K562 (cell line): ENCODE results near the gene CBX2. TPM values are rescaled to one million over a fixed set of nuclear protein-coding genes. Genes with fewer than 3 reads are reported as not detected.
A peak's percentile ranks its signal among the peaks of the same experiment; 100 is the strongest.

Experiments
- ATF7 ChIP-seq: fragments of 450-650 bp; IDR thresholded peaks from 2 replicates; pipeline ENCODE4 v1.7.1; 2014; ENCODE audit warnings: mild to moderate bottlenecking, moderate library complexity
- BRD4 ChIP-seq: fragments of 200-600 bp; sonication (generic); IDR thresholded peaks from 2 replicates; pipeline ENCODE4 v1.6.1; 2017; ENCODE audit warnings: inconsistent platforms
- BRF2 ChIP-seq: IDR thresholded peaks from 3 replicates; pipeline ENCODE4 v1.6.1; 2011; ENCODE audit warnings: borderline replicate concordance, mild to moderate bottlenecking; ENCODE audit not compliant: insufficient read length, insufficient read depth
- CCNT2 ChIP-seq: IDR thresholded peaks from 2 replicates; pipeline ENCODE4 v1.6.1; 2011; ENCODE audit warnings: borderline replicate concordance, low read depth, mild to moderate bottlenecking, moderate library complexity, mixed read lengths, low read length; ENCODE audit not compliant: insufficient read length; ENCODE audit errors: extremely low read depth
- CGGBP1 ChIP-seq: fragments of 250-450 bp; sonication (Bioruptor Pico); IDR thresholded peaks from 2 replicates; pipeline ENCODE4 v1.9.0; 2021; ENCODE audit warnings: mild to moderate bottlenecking
- FOS ChIP-seq: IDR thresholded peaks from 3 replicates; pipeline ENCODE4 v1.6.1; 2011; ENCODE audit not compliant: insufficient read length; ENCODE audit errors: extremely low read depth
- GMEB1 ChIP-seq: fragments of 250-450 bp; sonication (Bioruptor Pico); IDR thresholded peaks from 2 replicates; pipeline ENCODE4 v1.4.0; 2020; ENCODE audit warnings: mild to moderate bottlenecking
- MTA3 ChIP-seq: fragments of 450-650 bp; formaldehyde crosslinking; IDR thresholded peaks from 2 replicates; pipeline ENCODE4 v1.6.1; 2017; ENCODE audit warnings: mild to moderate bottlenecking, borderline replicate concordance
- NKRF ChIP-seq: fragments of 450-650 bp; IDR thresholded peaks from 2 replicates; pipeline ENCODE4 v1.6.1; 2016; ENCODE audit warnings: borderline replicate concordance
- RBBP5 ChIP-seq: fragments of 200-600 bp; sonication (generic); IDR thresholded peaks from 2 replicates; pipeline ENCODE4 v1.6.1; 2012; ENCODE audit warnings: borderline replicate concordance, mild to moderate bottlenecking, low read length, control low read depth, inconsistent platforms; ENCODE audit not compliant: insufficient read depth, poor library complexity, severe bottlenecking
- SFPQ ChIP-seq: fragments of 200-400 bp; formaldehyde crosslinking; IDR thresholded peaks from 2 replicates; pipeline ENCODE4 v1.6.1; 2017; ENCODE audit warnings: mild to moderate bottlenecking, low read depth, low read length, moderate library complexity
- SIRT6 ChIP-seq: IDR thresholded peaks from one replicate; pipeline ENCODE4 v1.6.1; 2012; ENCODE audit warnings: low read depth, mild to moderate bottlenecking, control low read depth, inconsistent platforms, low read length, moderate library complexity
- SMC3 ChIP-seq: conservative IDR thresholded peaks from 2 replicates; pipeline ENCODE4 v1.6.1; 2011; ENCODE audit warnings: low read depth, low read length, improper control_type of control experiment; ENCODE audit not compliant: insufficient read depth
- TAF15 ChIP-seq: fragments of 200-400 bp; formaldehyde crosslinking; IDR thresholded peaks from 2 replicates; pipeline ENCODE4 v1.6.1; 2017; ENCODE audit warnings: mild to moderate bottlenecking, low read depth, low read length, moderate library complexity
- THAP7 ChIP-seq: fragments of 250-450 bp; sonication (Bioruptor Pico); IDR thresholded peaks from 2 replicates; pipeline ENCODE4 v1.5.0; 2021
- ZBTB7A ChIP-seq: IDR thresholded peaks from 2 replicates; pipeline ENCODE4 v1.6.1; 2011; ENCODE audit warnings: low read depth, mild to moderate bottlenecking, low read length, moderate library complexity, borderline replicate concordance; ENCODE audit not compliant: control insufficient read depth
- ZNF12 ChIP-seq: sonication (generic); formaldehyde crosslinking; IDR thresholded peaks from 2 replicates; pipeline ENCODE4 v1.4.0; 2020; ENCODE audit warnings: mild to moderate bottlenecking, missing genetic modification reagents
- ZNF830 ChIP-seq: fragments of 250-450 bp; sonication (Bioruptor Pico); IDR thresholded peaks from 2 replicates; pipeline ENCODE4 v1.5.0; 2021; ENCODE audit warnings: mild to moderate bottlenecking
- ZSCAN29 ChIP-seq: fragments of 450-650 bp; IDR thresholded peaks from 2 replicates; pipeline ENCODE4 v1.6.1; 2017
- polyA plus RNA-seq, 8 experiments: library from polyadenylated mRNA; depleted of rRNA in 4 of 8; stranded (reverse) in 5 of 8; unstranded in 3 of 8; fragments of >200 nt; fragmentation: Nextera tagmentation in 2 of 8; fragmentation: Illumina TruSeq in 1 of 8; extraction: Ambion mirVana in 2 of 8; extraction: Trizol in 1 of 8; gene quantifications; 2 replicates each; pipeline versions ENCODE4 v1.2.1 to v1.2.3, GENCODE V29; 2011 to 2014; ENCODE audit warnings: inconsistent platforms in 1 of 8, missing spikeins in 1 of 8
- total RNA-seq, 7 experiments: library from RNA; depleted of rRNA in 6 of 7; stranded (reverse); fragments of >200 nt in 6 of 7; fragmentation: Illumina TruSeq in 2 of 7; extraction: Trizol in 2 of 7; gene quantifications; 2 replicates each; pipeline versions ENCODE4 v1.2.1 to v1.2.3, GENCODE V29; 2011 to 2021; ENCODE audit warnings: low replicate concordance in 1 of 7

CBX2 gene
- total and polyA plus RNA-seq, 9 of the 15 experiments (the other 6 are each of a cell fraction or from before 2014, with no cell fraction given), result 0.66 to 26.9 (median 13.9) TPM

GRCh38 chr17:79833744-79834564, 56.0 kb downstream of the CBX2 start (continued):
- TF ChIP-seq SIRT6 (no peak), SFPQ (no peak), NKRF (no peak), THAP7 (CRISPR knock-in tag) (no peak), ATF7 (0 out of 2 replicates have a peak, but pooled peaks have one; percentile 40), ZSCAN29 (no peak), ZNF830 (CRISPR knock-in tag) (no peak), ZNF12 (no peak), BRD4 (no peak), MTA3 (peak; percentile 94), FOS (no peak), RBBP5 (peak; percentile 55), SMC3 (no peak), CGGBP1 (CRISPR knock-in tag) (no peak), ZBTB7A (peak; percentile 13; the same call in 1 of the 2 replicates), TAF15 (no peak), BRF2 (no peak), GMEB1 (CRISPR knock-in tag) (no peak), CCNT2 (peak; percentile 36)
